CD14-positive monocyte (primary cell): Measurements from ENCODE around the gene CD74. TPM values are rescaled to one million over a fixed set of nuclear protein-coding genes. Genes with fewer than 3 reads are reported as not detected.

Experiments used
- DNase-seq, 3 donors: peaks; one replicate each; pipeline ENCODE4 v3.0.0-alpha.2; 2011 to 2022
- H2AFZ ChIP-seq: 2 replicates; pipeline ENCODE4 v1.6.0; 2012; ENCODE audit warnings: mild to moderate bottlenecking, low read depth, low read length, inconsistent platforms; ENCODE audit not compliant: insufficient read depth, poor library complexity, severe bottlenecking
- H3K27ac ChIP-seq, 2 donors: 1 replicate in 1 of 2; 2 replicates in 1 of 2; pipeline ENCODE4 v1.5.1; 2012 to 2013; ENCODE audit warnings: low read length in 2 of 2, control low read depth in 1 of 2, inconsistent platforms in 1 of 2, low read depth in 1 of 2, mild to moderate bottlenecking in 1 of 2
- H3K27me3 ChIP-seq, 2 donors: one replicate each; pipeline versions ENCODE4 v1.6.0 to v1.6.1; 2011 to 2013; ENCODE audit warnings: low read length in 2 of 2; ENCODE audit not compliant: control insufficient read depth in 2 of 2, insufficient read depth in 2 of 2
- H3K36me3 ChIP-seq, 2 donors: replicated peaks in 1 of 2; 1 replicate in 1 of 2; 2 replicates in 1 of 2; pipeline versions ENCODE4 v1.5.1 to v1.6.1; 2012 to 2013; ENCODE audit warnings: low read length in 2 of 2, control low read depth in 1 of 2, inconsistent platforms in 1 of 2, mild to moderate bottlenecking in 1 of 2; ENCODE audit not compliant: insufficient read depth in 2 of 2, control insufficient read depth in 1 of 2
- H3K4me1 ChIP-seq, 2 donors: 1 replicate in 1 of 2; 2 replicates in 1 of 2; pipeline versions ENCODE4 v1.5.1 to v1.6.1; 2012 to 2013; ENCODE audit warnings: low read length in 2 of 2, control low read depth in 1 of 2, inconsistent platforms in 1 of 2, mild to moderate bottlenecking in 1 of 2, moderate library complexity in 1 of 2; ENCODE audit not compliant: insufficient read depth in 2 of 2, control insufficient read depth in 1 of 2
- H3K4me2 ChIP-seq: replicated peaks from 2 replicates; pipeline ENCODE3; 2012; ENCODE audit warnings: low read length, moderate library complexity, mild to moderate bottlenecking; ENCODE audit not compliant: poor library complexity, severe bottlenecking; ENCODE audit errors: extremely low read depth
- H3K4me3 ChIP-seq, 3 experiments: fragments of 200-600 bp in 1 of 3; sonication (generic) in 1 of 3; replicated peaks in 1 of 3; 1 replicate in 2 of 3; 2 replicates in 1 of 3; pipeline ENCODE4 v1.5.1; 2011 to 2013; ENCODE audit warnings: low read length in 3 of 3, mild to moderate bottlenecking in 3 of 3, control low read depth in 2 of 3, low read depth in 2 of 3, inconsistent platforms in 1 of 3, moderate library complexity in 1 of 3
- H3K79me2 ChIP-seq: 2 replicates; pipeline ENCODE4 v1.6.0; 2012; ENCODE audit warnings: mild to moderate bottlenecking, control low read depth, inconsistent platforms, low read length, moderate library complexity; ENCODE audit not compliant: insufficient read depth
- H3K9ac ChIP-seq: 2 replicates; pipeline ENCODE4 v1.6.0; 2017; ENCODE audit warnings: low read length, mild to moderate bottlenecking; ENCODE audit not compliant: insufficient read depth, poor library complexity, severe bottlenecking
- H3K9me3 ChIP-seq, 2 donors: replicated peaks in 1 of 2; 1 replicate in 1 of 2; 2 replicates in 1 of 2; pipeline versions ENCODE4 v1.5.1 to v1.6.1; 2012 to 2013; ENCODE audit warnings: low read length in 2 of 2, control low read depth in 1 of 2; ENCODE audit not compliant: control insufficient read depth in 1 of 2, insufficient read depth in 1 of 2
- H4K20me1 ChIP-seq: 2 replicates; pipeline ENCODE4 v1.6.0; 2012; ENCODE audit warnings: mild to moderate bottlenecking, low read length, control low read depth, moderate library complexity; ENCODE audit not compliant: insufficient read depth
- H3K27ac Mint-ChIP-seq, 7 donors: one replicate each; pipeline ENCODE4 v1.8.0; 2020; ENCODE audit warnings: mild to moderate bottlenecking in 7 of 7, mixed read lengths in 7 of 7, moderate library complexity in 6 of 7, inconsistent platforms in 2 of 7
- H3K27me3 Mint-ChIP-seq, 3 donors: one replicate each; pipeline ENCODE4 v1.8.0; 2021 to 2022; ENCODE audit warnings: low read depth in 3 of 3, mild to moderate bottlenecking in 3 of 3, mixed read lengths in 3 of 3, moderate library complexity in 3 of 3, inconsistent platforms in 1 of 3
- H3K36me3 Mint-ChIP-seq, 2 donors: one replicate each; pipeline ENCODE4 v1.8.0; 2020; ENCODE audit warnings: mixed read lengths in 2 of 2, inconsistent platforms in 1 of 2, mild to moderate bottlenecking in 1 of 2
- H3K4me1 Mint-ChIP-seq: one replicate; pipeline ENCODE4 v1.8.0; 2020; ENCODE audit warnings: mild to moderate bottlenecking, mixed read lengths
- H3K4me3 Mint-ChIP-seq, 2 donors: one replicate each; pipeline ENCODE4 v1.8.0; 2020; ENCODE audit warnings: mild to moderate bottlenecking in 2 of 2, mixed read lengths in 2 of 2, moderate library complexity in 1 of 2
- H3K9me3 Mint-ChIP-seq, 7 donors: one replicate each; pipeline ENCODE4 v1.8.0; 2020 to 2022; ENCODE audit warnings: mixed read lengths in 7 of 7, mild to moderate bottlenecking in 6 of 7, moderate library complexity in 6 of 7, inconsistent platforms in 2 of 7
- CTCF ChIP-seq: fragments of 200-600 bp; IDR thresholded peaks from one replicate; pipeline ENCODE4 v1.8.0; 2022; ENCODE audit warnings: antibody characterized with exemption, mild to moderate bottlenecking
- WGBS: methylation state at CpG from one replicate; pipeline ENCODE4 v1.1.5; 2013; ENCODE audit warnings: missing lambda C conversion rate; ENCODE audit not compliant: insufficient coverage; 5-methylcytosine and 5-hydroxymethylcytosine counted together
- intact Hi-C, 2 donors: fragments of 100-400 bp; cut with micrococcal nuclease; formaldehyde crosslinking; loops; one replicate each; pipeline versions ENCODE4 v1.15.0 to v1.15.1; 2023
- polyA plus RNA-seq, 3 donors: library from polyadenylated mRNA; depleted of rRNA in 1 of 3; unstranded in 2 of 3; stranded (reverse) in 1 of 3; fragments of 300-500 nt in 2 of 3; fragments of >200 nt in 1 of 3; fragmentation: Illumina TruSeq in 2 of 3; gene quantifications; 1 replicate in 2 of 3; 2 replicates in 1 of 3; pipeline ENCODE4 v1.2.3, GENCODE V29; 2012 to 2021

CD74 gene
- polyA plus RNA-seq, 3 donors = 3,498 to 7,550 (median 4,939) TPM

DNA sequence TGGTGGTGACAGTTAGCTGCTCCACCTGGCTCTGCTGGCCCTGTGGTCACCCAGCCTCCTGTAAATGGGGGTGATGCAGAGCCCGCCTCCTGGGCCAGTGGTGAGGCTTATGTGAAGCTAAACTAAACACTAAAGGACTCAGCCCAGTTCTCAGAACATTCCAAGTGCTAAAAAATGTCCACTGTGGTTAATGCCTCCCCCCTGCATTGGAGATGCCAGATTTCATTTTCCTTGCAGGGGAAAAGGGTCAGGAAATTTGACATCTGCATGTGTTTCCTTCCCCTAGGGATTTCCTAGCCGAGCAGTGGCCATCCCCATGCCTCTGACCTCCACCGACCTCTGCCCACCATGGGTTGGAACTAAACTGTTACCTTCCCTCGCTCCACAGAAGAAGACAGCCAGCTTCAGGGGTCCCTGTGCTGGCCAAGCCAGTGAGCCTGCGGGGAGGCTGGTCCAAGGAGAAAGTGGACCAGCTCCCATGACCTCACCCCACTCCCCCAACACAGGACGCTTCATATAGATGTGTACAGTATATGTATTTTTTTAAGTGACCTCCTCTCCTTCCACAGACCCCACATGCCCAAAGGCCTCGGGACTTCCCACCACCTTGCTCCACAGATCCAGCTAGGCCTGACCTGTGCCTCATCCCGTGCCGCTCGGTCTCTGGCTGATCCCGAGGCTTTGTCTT is 13.0 kb downstream of the CD74 start:
- H3K27ac Mint-ChIP-seq = peak overlapping the region; percentile 62 to 85 (median 74)
- H4K20me1 ChIP-seq = peaks cover 100% of the 10 kb centered on the region
- peaks cover 6% of the 10 kb centered on the region for H3K4me1 Mint-ChIP-seq
- no CpG with 5 or more reads among the region's 11 CpGs for WGBS
- intact Hi-C loops = loop anchor here (5.0 kb wide), 2 partner anchors 38 to 43 kb away; no protein-coding TSS in a partner anchor
- H3K4me3 ChIP-seq = no peak overlapping the region
- H3K9ac ChIP-seq = no peak overlapping the region
- peak overlapping the region; percentile 50 to 52 for H3K27ac ChIP-seq
- peaks cover 76 to 88% of the 10 kb centered on the region in 2 donors for H3K36me3 ChIP-seq
- no peak for DNase-seq
- peaks cover 8% of the 10 kb centered on the region for H3K79me2 ChIP-seq
- no peak for TF ChIP-seq CTCF
- H3K4me3 Mint-ChIP-seq = no peak overlapping the region
- H2AFZ ChIP-seq = no peak overlapping the region
- H3K36me3 Mint-ChIP-seq = peaks cover 72 to 96% of the 10 kb centered on the region in 2 donors
- no peaks in the 10 kb centered on the region for H3K27me3 ChIP-seq
- H3K4me2 ChIP-seq = no peak overlapping the region
- peaks cover 0 to 2% (median 1%) of the 10 kb centered on the region in 3 donors for H3K27me3 Mint-ChIP-seq
- no peaks in the 10 kb centered on the region for H3K9me3 ChIP-seq
- no peaks in the 10 kb centered on the region for H3K9me3 Mint-ChIP-seq
- H3K4me1 ChIP-seq = no peaks in the 10 kb centered on the region

GRCh38 chr5:150398722-150399523 is 13.8 kb downstream of the CD74 start:
- peak overlapping the region; percentile 15 to 78 (median 66) for H3K27ac Mint-ChIP-seq
- Histone ChIP-seq H3K4me2 (no peak overlapping the region), H3K27ac (peak overlapping the region; percentile 29 to 40), H3K4me1 (no peaks in the 10 kb centered on the region), H3K9ac (no peak overlapping the region), H3K27me3 (no peaks in the 10 kb centered on the region), H3K4me3 (no peak overlapping the region), H2AFZ (no peak overlapping the region), H4K20me1 (peaks cover 100% of the 10 kb centered on the region), H3K79me2 (peaks cover 2% of the 10 kb centered on the region), H3K36me3 (peaks cover 74 to 88% of the 10 kb centered on the region in 2 donors), H3K9me3 (no peaks in the 10 kb centered on the region)
- H3K36me3 Mint-ChIP-seq = peaks cover 70 to 96% of the 10 kb centered on the region in 2 donors
- WGBS = 74% methylated on average over 8 of the region's 12 CpGs
- peak; percentile 63 for TF ChIP-seq CTCF
- peaks cover 4% of the 10 kb centered on the region for H3K4me1 Mint-ChIP-seq
- peaks cover 0 to 2% (median 1%) of the 10 kb centered on the region in 3 donors for H3K27me3 Mint-ChIP-seq
- no peak overlapping the region for H3K4me3 Mint-ChIP-seq
- intact Hi-C loops = loop anchor here in 1 of 2 donors (5.0 kb wide), 1 partner anchor 38 kb away; no protein-coding TSS in a partner anchor
- peak; percentile 37 to 65 (median 56) for DNase-seq
- no peaks in the 10 kb centered on the region for H3K9me3 Mint-ChIP-seq
